ENCODE results near the gene DOCK6.

The DOCK6 gene

GRCh38 chr19:11237321-11237720 lies 25.0 kb downstream of the DOCK6 start:
- in situ Hi-C loops (cut with MboI; ENCODE audit: low sequenced_read_pairs, unreplicated experiment), result no loop called here
- no peak for DNase-seq (ENCODE audit: low spot score)
- TF ChIP-seq CTCF (IDR thresholded peaks at IDR 0.05; ENCODE audit: borderline replicate concordance, control extremely low read depth, extremely low read depth, insufficient read depth, missing control alignments), result no peak

GRCh38 chr19:11236324-11237301 lies 25.7 kb downstream of the DOCK6 start:
- in situ Hi-C loops (cut with MboI; ENCODE audit: low sequenced_read_pairs, unreplicated experiment), result no loop called here
- no peak for TF ChIP-seq CTCF (IDR thresholded peaks at IDR 0.05; ENCODE audit: borderline replicate concordance, control extremely low read depth, extremely low read depth, insufficient read depth, missing control alignments)
- no peak for DNase-seq (ENCODE audit: low spot score)

GRCh38 chr19:11234486-11235075 lies 27.7 kb downstream of the DOCK6 start:
- in situ Hi-C loops (cut with MboI; ENCODE audit: low sequenced_read_pairs, unreplicated experiment), result no loop called here
- TF ChIP-seq CTCF (IDR thresholded peaks at IDR 0.05; ENCODE audit: borderline replicate concordance, control extremely low read depth, extremely low read depth, insufficient read depth, missing control alignments), result no peak
- DNase-seq (ENCODE audit: low spot score), result no peak

GRCh38 chr19:11233073-11233472 lies 29.3 kb downstream of the DOCK6 start:
- in situ Hi-C loops (cut with MboI; ENCODE audit: low sequenced_read_pairs, unreplicated experiment), result no loop called here
- TF ChIP-seq CTCF (IDR thresholded peaks at IDR 0.05; ENCODE audit: borderline replicate concordance, control extremely low read depth, extremely low read depth, insufficient read depth, missing control alignments), result no peak

GRCh38 chr19:11232555-11232954 lies 29.8 kb downstream of the DOCK6 start:
- in situ Hi-C loops (cut with MboI; ENCODE audit: low sequenced_read_pairs, unreplicated experiment), result no loop called here
- no peak for TF ChIP-seq CTCF (IDR thresholded peaks at IDR 0.05; ENCODE audit: borderline replicate concordance, control extremely low read depth, extremely low read depth, insufficient read depth, missing control alignments)
- no peak for DNase-seq (ENCODE audit: low spot score)

More at GRCh38 chr19:11233073-11233472, 29.3 kb downstream of the DOCK6 start:
- DNase-seq (ENCODE audit: low spot score), result no peak

- TF ChIP-seq CTCF (IDR thresholded peaks at IDR 0.05; ENCODE audit: borderline replicate concordance, control extremely low read depth, extremely low read depth, insufficient read depth, missing control alignments), result no peak
- in situ Hi-C loops (cut with MboI; ENCODE audit: low sequenced_read_pairs, unreplicated experiment), result no loop called here
- no peak for DNase-seq (ENCODE audit: low spot score)
Measured at GRCh38 chr19:11230621-11231386, 31.5 kb downstream of the DOCK6 start.
